Activated CD4-positive, alpha-beta T cell treated with anti-CD3 and anti-CD28 coated beads, Interleukin-2, amount 50 U/mL, for 4 hours (primary cell): ENCODE measurements around the gene ACSF3.

Source experiments
- DNase-seq, 2 experiments: peaks; one replicate each; pipeline ENCODE4 v3.0.0-alpha.2; 2020

The ACSF3 gene

GRCh38 chr16:89132194-89133005 is 38.7 kb downstream of the ACSF3 start:
- DNase-seq: no peak

GRCh38 chr16:89133457-89134127 is 39.9 kb downstream of the ACSF3 start:
- DNase-seq: no peak

DNA sequence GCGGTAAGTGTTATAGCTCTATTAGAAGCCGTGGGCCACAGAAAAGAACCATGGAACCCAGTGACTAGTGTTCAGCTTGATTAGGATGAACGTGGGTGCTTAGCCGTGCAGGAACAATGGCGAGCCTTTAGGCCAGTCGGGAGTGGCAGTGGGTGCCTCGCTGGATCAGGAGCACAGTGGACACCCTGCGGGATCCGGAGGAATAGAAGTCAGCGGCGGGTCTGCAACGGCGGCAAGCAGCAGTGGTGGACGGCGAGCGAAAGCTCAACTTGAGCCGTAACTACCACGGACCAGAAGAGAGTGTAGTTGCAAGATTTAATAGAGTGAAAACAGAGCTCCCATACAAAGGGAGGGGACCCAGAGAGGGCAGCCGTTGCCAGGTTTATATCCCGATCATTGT is 40.6 kb downstream of the ACSF3 start:
- no peak for DNase-seq

DNA sequence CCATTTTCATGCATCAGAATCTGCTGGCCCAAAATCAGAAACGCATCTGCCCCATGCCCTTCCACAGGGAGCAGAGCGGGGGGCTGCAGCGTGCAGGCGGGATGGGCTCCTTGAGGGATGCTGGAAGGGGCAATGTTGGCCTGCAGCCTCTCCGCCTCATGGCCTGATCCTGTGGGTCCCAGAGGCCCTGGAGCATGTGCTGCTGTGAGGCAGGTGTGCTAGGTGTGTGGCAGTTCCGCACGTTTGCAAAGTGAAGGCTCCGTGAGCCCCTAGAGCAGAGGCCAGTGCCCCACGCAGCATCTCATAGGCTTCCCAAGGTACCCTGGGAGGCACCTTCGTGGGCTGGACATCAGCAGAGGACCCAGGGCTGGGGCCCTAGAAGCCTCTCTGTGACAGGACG is 41.5 kb downstream of the ACSF3 start:
- DNase-seq: no peak

DNA sequence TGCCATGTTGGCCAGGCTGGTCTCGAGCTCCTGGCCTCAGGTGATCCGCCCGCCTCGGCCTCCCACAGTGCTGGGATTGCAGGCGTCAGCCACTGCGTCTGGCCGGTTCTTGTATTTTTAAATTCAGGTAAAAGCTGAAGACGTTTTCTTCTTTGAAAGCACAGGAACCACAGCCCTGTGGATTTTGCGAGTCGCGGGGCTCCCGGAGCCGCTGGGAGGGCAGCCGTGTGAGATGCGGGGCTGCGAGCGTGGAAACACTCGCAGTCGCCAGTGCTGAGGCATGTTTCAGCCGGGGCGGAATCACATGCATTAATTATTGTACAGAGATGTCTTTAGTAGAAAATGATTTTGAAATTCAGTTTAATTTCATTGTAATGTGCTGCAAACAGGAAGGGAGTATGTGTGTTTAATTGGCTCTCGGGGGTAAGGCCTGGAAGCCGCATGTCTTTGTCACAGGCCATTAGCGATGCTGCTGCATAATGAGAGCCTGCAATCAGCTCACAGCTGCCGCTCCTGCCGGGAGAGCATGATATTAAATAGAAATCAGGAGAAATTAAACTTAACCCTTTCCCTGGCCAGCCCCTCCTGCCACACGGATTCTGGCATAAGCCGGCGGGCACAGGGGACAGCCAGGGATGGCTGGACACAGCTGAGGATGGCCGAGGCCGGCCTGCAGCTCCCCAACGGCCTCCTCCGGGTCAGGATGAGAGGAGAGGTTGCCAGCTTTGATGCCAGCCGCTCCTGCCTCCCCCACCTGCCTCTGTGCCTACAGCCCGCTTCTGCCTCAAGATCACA is 42.5 kb downstream of the ACSF3 start:
- no peak for DNase-seq

GRCh38 chr16:89136931-89137330 is 43.3 kb downstream of the ACSF3 start:
- DNase-seq: no peak

GRCh38 chr16:89137666-89138512 is 44.2 kb downstream of the ACSF3 start:
- no peak for DNase-seq

DNA sequence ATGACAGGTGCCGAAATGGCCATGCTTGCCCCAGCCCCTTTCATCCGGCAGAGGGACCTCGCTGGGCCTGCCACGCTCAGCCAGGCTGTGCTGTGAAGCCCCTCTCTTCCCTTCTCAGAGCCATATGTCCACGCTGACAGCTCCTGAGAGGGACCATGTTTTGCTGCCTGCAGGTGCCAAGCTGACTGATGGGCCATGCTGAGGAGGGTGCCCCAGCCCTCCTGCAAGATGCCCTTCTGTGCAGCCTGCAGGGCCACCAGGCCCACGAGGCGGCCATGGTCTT is 44.8 kb downstream of the ACSF3 start:
- no peak for DNase-seq

GRCh38 chr16:89138843-89139520 is 45.3 kb downstream of the ACSF3 start:
- no peak for DNase-seq

- DNase-seq: no peak
Observed at GRCh38 chr16:89139907-89140361, 46.3 kb downstream of the ACSF3 start.

- DNase-seq: no peak
Observed at GRCh38 chr16:89140401-89140800, 46.7 kb downstream of the ACSF3 start.

DNA sequence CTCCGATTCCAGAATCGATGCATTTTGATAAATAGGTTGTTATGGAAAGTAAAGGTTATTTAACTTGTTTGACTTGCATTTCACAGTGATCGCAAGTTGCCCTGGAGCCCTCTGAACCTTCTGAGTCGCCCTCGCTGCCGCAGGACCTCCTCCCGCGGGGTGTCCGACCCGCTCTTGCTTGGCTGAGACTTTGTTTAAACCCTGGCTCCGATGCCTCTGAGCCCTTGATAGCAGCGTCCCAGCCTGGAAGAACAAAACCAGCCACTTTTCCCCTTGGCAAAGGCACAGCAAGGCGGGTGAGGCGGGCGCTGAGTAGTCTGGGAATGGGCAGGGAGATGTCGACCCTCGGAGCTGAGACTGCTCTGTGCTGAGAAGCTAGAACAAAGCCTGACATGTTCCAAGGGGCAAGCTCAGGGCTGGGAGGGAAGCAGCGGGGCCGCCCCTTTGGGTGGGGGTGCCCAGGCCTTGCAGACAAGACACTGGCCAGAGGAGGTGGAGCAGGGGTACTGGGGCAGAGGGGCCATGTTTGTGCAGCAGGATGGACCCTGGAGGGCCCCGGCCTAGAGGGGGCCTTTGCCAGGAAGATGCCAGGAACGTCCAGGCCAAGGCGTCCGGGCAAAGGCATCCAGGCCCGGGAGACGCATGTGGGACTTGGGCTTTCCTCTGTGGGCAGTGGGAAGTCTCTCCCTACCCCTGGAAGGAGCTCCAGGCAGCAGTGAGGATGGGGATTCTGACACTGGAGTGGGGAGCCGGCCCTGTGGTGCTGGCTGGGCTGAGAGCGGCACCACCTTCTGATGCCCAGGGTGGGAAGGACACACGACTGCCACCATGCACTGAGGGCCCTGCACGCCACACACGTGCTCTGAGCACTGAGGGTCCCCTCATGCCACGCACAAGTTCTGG is 47.6 kb downstream of the ACSF3 start:
- no peak for DNase-seq

DNA sequence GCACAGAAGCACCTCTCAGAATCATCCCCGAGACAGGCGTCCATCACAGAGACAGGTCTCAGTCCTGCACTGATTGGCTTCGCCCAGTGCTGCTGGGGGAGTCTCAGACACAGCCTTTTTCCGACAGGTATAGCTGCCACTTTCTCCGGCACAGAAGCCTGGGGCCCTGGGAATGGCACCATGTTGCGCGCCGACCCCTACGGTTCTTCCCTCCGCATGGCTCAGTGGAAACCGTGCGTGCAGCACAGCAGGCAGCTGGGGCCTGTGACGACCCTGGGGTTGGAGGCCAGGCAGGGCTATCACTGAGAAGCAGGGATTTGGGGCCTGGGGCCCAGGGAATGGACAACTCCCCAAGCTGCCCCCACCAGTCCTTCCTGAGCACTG is 48.2 kb downstream of the ACSF3 start:
- DNase-seq: no peak

GRCh38 chr16:89142474-89143195 is 49.0 kb downstream of the ACSF3 start:
- no peak for DNase-seq

- DNase-seq: no peak
Observed at GRCh38 chr16:89143201-89143741, 49.6 kb downstream of the ACSF3 start.

- no peak for DNase-seq
Observed at GRCh38 chr16:89143911-89144675, 50.4 kb downstream of the ACSF3 start.

DNA sequence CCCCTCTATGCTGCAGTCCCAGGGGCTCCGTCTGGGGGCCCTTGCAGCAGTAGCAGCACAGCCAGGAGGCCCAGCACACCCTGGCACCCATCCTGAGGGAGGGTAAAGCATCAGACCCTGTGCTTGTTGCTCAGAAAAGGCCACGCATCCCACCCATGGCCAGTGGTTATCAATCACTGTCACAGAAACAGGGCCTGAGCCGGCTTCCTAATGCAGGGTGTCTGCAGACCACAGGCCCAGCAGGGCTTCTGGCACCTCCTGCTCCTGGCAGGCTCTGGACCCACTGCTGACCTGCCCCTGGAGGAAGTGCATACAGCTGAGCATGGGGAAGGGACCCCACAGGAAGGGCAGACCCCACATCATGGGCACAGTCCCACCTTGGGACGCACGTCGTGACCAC is 51.0 kb downstream of the ACSF3 start:
- DNase-seq: no peak

GRCh38 chr16:89145406-89146161 is 51.9 kb downstream of the ACSF3 start:
- DNase-seq: no peak
